Measurements from ENCODE around the gene DTX3. TPM values are rescaled to one million over a fixed set of nuclear protein-coding genes. Genes with fewer than 3 reads are reported as not detected.
"Not testable (repeated sequence)": the region's sequence is repeated elsewhere in the genome, so short reads cannot be mapped to it uniquely, and the experiment has no call there.

DTX3 gene
- total and polyA plus RNA-seq, 9 donors, result 20.5 to 36.2 (median 28.3) TPM

- 93% methylated on average over 3 of the region's 13 CpGs for WGBS (ENCODE audit: insufficient coverage)
- H3K27me3 ChIP-seq (ENCODE audit: control insufficient read depth, insufficient read depth, low read length); H3K4me3 ChIP-seq (ENCODE audit: low read length); H3K36me3 ChIP-seq (ENCODE audit: control insufficient read depth, insufficient read depth, low read length); H3K27ac ChIP-seq (ENCODE audit: low read length); DNase-seq; H3K4me1 ChIP-seq (ENCODE audit: control insufficient read depth, insufficient read depth, low read length); H3K9me3 ChIP-seq (replicated peaks; ENCODE audit: control insufficient read depth, low read depth, low read length): not testable (repeated sequence)
These were observed 34.2 kb upstream of the DTX3 start for GRCh38 chr12:57570438-57570837.

GRCh38 chr12:57571926-57572762 lies 32.5 kb upstream of the DTX3 start:
- Histone ChIP-seq H3K36me3 (ENCODE audit: control insufficient read depth, insufficient read depth, low read length) (no peaks in the 10 kb centered on the region), H3K4me3 (ENCODE audit: low read length) (no peak overlapping the region), H3K27me3 (ENCODE audit: control insufficient read depth, insufficient read depth, low read length) (peaks cover 8% of the 10 kb centered on the region), H3K4me1 (ENCODE audit: control insufficient read depth, insufficient read depth, low read length) (no peaks in the 10 kb centered on the region), H3K9me3 (replicated peaks; ENCODE audit: control insufficient read depth, low read depth, low read length) (no peaks in the 10 kb centered on the region), H3K27ac (ENCODE audit: low read length) (no peak overlapping the region)
- WGBS (ENCODE audit: insufficient coverage), result 86% methylated on average over 12 of the region's 12 CpGs
- DNase-seq, result no peak

- Histone ChIP-seq H3K4me1 (ENCODE audit: control insufficient read depth, insufficient read depth, low read length) (no peaks in the 10 kb centered on the region), H3K36me3 (ENCODE audit: control insufficient read depth, insufficient read depth, low read length) (no peaks in the 10 kb centered on the region), H3K9me3 (replicated peaks; ENCODE audit: control insufficient read depth, low read depth, low read length) (no peaks in the 10 kb centered on the region), H3K4me3 (ENCODE audit: low read length) (no peak overlapping the region), H3K27me3 (ENCODE audit: control insufficient read depth, insufficient read depth, low read length) (peaks cover 11% of the 10 kb centered on the region), H3K27ac (ENCODE audit: low read length) (no peak overlapping the region)
- 97% methylated on average over 6 of the region's 10 CpGs for WGBS (ENCODE audit: insufficient coverage)
- DNase-seq, result no peak
These were observed 29.8 kb upstream of the DTX3 start for GRCh38 chr12:57574795-57575194.

- Histone ChIP-seq H3K27me3 (ENCODE audit: control insufficient read depth, insufficient read depth, low read length) (peaks cover 12% of the 10 kb centered on the region), H3K27ac (ENCODE audit: low read length) (no peak overlapping the region), H3K36me3 (ENCODE audit: control insufficient read depth, insufficient read depth, low read length) (no peaks in the 10 kb centered on the region), H3K4me3 (ENCODE audit: low read length) (no peak overlapping the region), H3K9me3 (replicated peaks; ENCODE audit: control insufficient read depth, low read depth, low read length) (no peaks in the 10 kb centered on the region), H3K4me1 (ENCODE audit: control insufficient read depth, insufficient read depth, low read length) (no peaks in the 10 kb centered on the region)
- no peak for DNase-seq
- 80% methylated on average over 10 of the region's 12 CpGs for WGBS (ENCODE audit: insufficient coverage)
These were observed 28.6 kb upstream of the DTX3 start for GRCh38 chr12:57575771-57576612.

- Histone ChIP-seq H3K27ac (ENCODE audit: low read length) (no peak overlapping the region), H3K4me3 (ENCODE audit: low read length) (no peak overlapping the region), H3K9me3 (replicated peaks; ENCODE audit: control insufficient read depth, low read depth, low read length) (no peaks in the 10 kb centered on the region), H3K36me3 (ENCODE audit: control insufficient read depth, insufficient read depth, low read length) (no peaks in the 10 kb centered on the region), H3K27me3 (ENCODE audit: control insufficient read depth, insufficient read depth, low read length) (peaks cover 15% of the 10 kb centered on the region), H3K4me1 (ENCODE audit: control insufficient read depth, insufficient read depth, low read length) (no peaks in the 10 kb centered on the region)
- DNase-seq, result no peak
- WGBS (ENCODE audit: insufficient coverage), result 79% methylated on average over 8 of the region's 9 CpGs
These were observed 27.9 kb upstream of the DTX3 start for GRCh38 chr12:57576613-57577160.

GRCh38 chr12:57577981-57578758 lies 26.5 kb upstream of the DTX3 start:
- 79% methylated on average over 9 of the region's 12 CpGs for WGBS (ENCODE audit: insufficient coverage)
- Histone ChIP-seq H3K9me3 (replicated peaks; ENCODE audit: control insufficient read depth, low read depth, low read length) (no peaks in the 10 kb centered on the region), H3K4me1 (ENCODE audit: control insufficient read depth, insufficient read depth, low read length) (no peaks in the 10 kb centered on the region), H3K36me3 (ENCODE audit: control insufficient read depth, insufficient read depth, low read length) (no peaks in the 10 kb centered on the region), H3K4me3 (ENCODE audit: low read length) (no peak overlapping the region), H3K27me3 (ENCODE audit: control insufficient read depth, insufficient read depth, low read length) (peaks cover 26% of the 10 kb centered on the region), H3K27ac (ENCODE audit: low read length) (no peak overlapping the region)
- DNase-seq, result no peak

- DNase-seq, result no peak
- Histone ChIP-seq H3K27me3 (ENCODE audit: control insufficient read depth, insufficient read depth, low read length) (peaks cover 28% of the 10 kb centered on the region), H3K36me3 (ENCODE audit: control insufficient read depth, insufficient read depth, low read length) (no peaks in the 10 kb centered on the region), H3K27ac (ENCODE audit: low read length) (no peak overlapping the region), H3K4me3 (ENCODE audit: low read length) (no peak overlapping the region), H3K4me1 (ENCODE audit: control insufficient read depth, insufficient read depth, low read length) (peaks cover 4% of the 10 kb centered on the region), H3K9me3 (replicated peaks; ENCODE audit: control insufficient read depth, low read depth, low read length) (no peaks in the 10 kb centered on the region)
- WGBS (ENCODE audit: insufficient coverage), result 45% methylated on average over 1 of the region's 2 CpGs
These were observed 25.6 kb upstream of the DTX3 start for GRCh38 chr12:57579011-57579410.

GRCh38 chr12:57579677-57580465 lies 24.8 kb upstream of the DTX3 start:
- Histone ChIP-seq H3K9me3 (replicated peaks; ENCODE audit: control insufficient read depth, low read depth, low read length) (no peaks in the 10 kb centered on the region), H3K4me1 (ENCODE audit: control insufficient read depth, insufficient read depth, low read length) (peaks cover 4% of the 10 kb centered on the region), H3K27me3 (ENCODE audit: control insufficient read depth, insufficient read depth, low read length) (peaks cover 30% of the 10 kb centered on the region), H3K27ac (ENCODE audit: low read length) (no peak overlapping the region), H3K4me3 (ENCODE audit: low read length) (no peak overlapping the region), H3K36me3 (ENCODE audit: control insufficient read depth, insufficient read depth, low read length) (no peaks in the 10 kb centered on the region)
- no peak for DNase-seq
- 84% methylated on average over 2 of the region's 8 CpGs for WGBS (ENCODE audit: insufficient coverage)

GRCh38 chr12:57580466-57580795 lies 24.2 kb upstream of the DTX3 start:
- peaks cover 4% of the 10 kb centered on the region for H3K4me1 ChIP-seq (ENCODE audit: control insufficient read depth, insufficient read depth, low read length)
- H3K4me3 ChIP-seq (ENCODE audit: low read length), result no peak overlapping the region
- no peaks in the 10 kb centered on the region for H3K9me3 ChIP-seq (replicated peaks; ENCODE audit: control insufficient read depth, low read depth, low read length)
- H3K27ac ChIP-seq (ENCODE audit: low read length), result no peak overlapping the region
- peaks cover 36% of the 10 kb centered on the region for H3K27me3 ChIP-seq (ENCODE audit: control insufficient read depth, insufficient read depth, low read length)
- no CpG with 5 or more reads among the region's 4 CpGs for WGBS (ENCODE audit: insufficient coverage)
- H3K36me3 ChIP-seq (ENCODE audit: control insufficient read depth, insufficient read depth, low read length), result no peaks in the 10 kb centered on the region
- DNase-seq, result no peak

Measured in muscle of leg (tissue), 11 donors.